Stimulated activated CD8-positive, alpha-beta memory T cell treated with anti-CD3 and anti-CD28 coated beads, Interleukin-4, amount 100 ng/mL, for 48 hours (primary cell): ENCODE results near the gene SLC50A1.

Experiments used
- DNase-seq: peaks from one replicate; pipeline ENCODE4 v3.0.0-alpha.2; 2020

SLC50A1 gene

DNA sequence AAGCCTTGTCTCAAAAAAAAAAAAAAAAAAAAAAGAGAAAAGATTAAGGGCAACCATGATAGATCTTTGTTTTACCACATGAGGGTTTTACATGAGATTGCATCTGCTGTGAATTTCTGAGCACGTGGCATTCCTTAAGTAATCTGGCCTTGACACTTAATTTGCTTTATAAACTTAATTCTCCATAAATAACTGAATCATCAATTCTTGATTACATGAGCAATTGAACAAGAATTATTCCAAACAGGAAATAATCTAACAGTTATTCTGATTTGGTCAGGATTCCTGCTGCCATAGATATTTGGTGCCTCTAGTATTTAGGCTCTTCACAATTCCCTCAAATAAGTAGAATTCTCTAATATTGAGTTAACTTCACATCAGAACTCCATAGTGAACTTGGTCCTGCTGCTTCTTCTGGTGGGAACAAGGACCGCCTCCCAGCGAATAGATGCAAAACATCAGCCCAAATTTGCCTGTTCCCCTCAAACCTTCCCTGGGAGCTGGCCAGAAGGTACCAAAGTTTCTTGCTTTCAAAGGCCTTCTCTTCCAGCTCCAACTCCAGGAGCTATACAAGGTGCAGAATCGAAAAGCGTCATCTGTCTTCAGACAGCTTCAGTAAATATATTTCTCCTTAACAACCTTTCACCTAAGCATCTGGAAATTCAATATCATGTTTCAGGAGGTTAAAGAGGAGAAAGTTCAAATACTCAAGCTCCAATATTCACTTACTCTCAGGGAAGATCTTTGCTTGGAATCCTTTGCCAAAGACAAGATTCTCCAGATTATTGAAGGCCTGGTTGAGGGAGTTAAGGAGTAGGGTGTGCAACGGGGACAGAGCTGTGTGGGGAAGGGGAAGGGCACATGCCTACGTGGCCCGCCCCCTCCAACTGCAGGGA is 36.4 kb downstream of the SLC50A1 start:
- peak; percentile 23 for DNase-seq

DNA sequence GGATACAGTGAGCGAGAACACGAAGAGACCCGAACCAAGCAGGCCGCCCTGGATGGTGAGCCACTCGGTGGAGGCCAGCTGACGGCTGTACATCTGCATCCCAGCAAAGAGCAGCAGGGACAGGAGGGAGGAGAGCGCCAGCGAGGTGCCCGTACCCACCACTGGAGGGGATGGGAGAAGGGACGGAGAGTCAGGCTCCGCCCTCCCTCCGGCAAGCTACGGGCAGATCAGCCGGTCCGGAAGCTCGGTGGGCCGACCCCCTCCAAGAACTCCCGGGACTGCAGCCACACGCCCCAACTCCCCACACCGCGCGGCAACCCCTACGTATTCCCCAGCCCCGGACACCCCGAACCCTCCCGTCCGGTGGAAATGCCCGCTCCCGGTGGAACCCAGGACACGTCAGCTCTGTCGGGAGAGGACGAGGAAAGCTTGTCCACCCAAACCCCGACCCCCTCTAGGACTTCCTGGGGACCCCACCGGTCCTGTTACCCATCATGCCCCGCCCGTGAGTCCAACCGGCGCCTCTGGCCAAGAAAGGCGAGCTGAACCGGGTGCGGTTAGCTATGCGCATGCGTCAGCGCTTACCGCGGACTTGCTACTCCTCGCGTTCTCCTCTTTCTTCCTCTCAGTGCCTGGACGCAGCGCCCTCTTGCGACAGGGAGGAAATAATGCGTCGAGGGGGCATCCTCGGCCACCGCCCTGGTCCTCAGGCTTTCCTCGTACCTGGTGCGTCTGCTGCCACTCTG is 37.3 kb downstream of the SLC50A1 start, which contains the start of gene KRTCAP2:
Gene KRTCAP2 (minus strand): TSS at position 573 of the 746 bp plus-strand sequence. CDS start 80 bp downstream, at position 493.
- peak; percentile 97 for DNase-seq

DNA sequence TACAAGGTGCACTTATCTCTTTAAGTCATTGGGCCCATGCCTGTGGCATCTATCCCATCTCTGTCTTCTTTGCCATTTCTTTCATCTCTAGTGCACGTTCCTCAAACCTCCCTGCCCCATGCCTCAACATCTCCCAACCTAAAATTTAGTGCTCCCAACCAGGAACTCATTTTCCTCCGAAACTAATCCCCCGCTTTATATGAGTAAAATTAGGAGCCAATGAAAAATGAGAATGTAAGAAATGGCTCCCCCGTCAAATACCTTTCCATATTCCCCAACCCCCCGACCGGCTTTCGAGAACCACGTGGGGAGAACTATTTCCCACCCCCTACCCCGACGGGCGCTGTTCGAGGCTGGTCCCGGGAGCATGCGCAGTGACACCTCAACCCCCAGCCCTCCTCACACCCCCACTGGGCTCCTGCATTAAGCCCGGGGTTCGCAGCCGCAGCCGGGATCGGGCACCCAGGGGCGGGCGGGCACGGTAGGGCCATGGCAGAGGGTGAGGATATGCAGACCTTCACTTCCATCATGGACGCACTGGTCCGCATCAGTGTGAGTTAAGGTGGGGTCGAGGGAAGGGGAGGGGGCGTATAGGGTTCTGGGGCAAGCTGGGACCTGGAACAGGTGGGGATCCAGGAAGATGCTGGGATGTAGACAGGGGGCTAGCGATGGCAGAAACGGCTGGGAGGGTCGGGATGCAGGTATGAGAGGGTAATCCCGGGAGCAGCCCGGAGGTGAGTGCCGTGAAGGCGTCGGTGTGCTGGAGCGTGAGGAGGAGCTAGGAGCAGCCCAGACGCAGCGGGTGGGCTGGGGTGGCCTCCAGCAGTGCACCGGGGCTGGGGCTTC is 38.0 kb downstream of the SLC50A1 start, which contains the start of gene TRIM46:
Gene TRIM46 (plus strand): TSS at position 372 of the 846 bp plus-strand sequence. CDS start 118 bp downstream, at position 490.
- DNase-seq: peak; percentile 85

DNA sequence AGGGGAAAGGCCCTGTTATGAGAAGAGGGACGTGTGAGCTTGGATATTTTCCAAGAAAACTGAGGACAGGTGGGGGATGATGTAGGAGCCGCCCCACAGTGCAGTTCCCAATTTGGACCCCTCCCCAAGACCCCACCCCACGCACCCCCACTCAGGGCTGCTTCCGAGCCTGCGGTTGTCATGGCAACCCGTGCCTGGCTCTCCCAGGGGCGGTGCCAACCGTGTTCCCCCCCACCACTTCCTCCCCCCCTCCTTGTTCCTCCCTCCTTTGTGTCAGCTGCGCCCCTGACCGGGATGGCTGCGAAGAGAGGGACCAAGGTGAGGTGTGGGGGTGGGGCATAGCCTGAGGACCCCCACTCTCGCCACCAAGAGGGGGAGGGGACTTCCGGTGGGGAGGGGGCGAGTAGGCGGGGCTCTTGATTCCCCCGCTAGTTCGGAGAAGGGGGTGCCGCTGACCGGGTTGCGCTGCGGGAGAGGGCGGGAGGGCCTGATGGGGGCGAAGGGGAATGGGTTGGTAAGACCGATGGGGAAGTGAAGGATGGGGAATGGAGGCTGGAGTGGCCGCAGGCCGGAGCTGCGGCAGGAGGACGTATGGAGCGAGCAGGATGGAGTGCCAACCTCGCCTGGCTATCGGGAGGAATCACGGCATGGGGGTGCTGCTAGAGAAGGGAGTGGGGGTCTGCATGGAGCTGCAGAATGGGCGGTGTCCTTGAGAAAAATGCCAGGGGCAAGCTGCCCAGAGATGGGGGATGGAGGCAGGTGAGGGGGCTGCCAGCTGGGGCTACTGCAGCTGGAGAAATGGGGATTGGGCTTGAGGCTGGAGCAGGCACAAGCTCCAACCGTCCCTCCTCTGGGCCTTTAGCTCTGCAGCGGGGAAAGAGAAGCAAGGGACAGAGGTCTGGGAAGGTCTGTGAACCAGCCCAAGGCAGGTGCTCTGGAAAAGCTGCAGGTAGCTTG is 39.0 kb downstream of the SLC50A1 start:
- peak; percentile 69 for DNase-seq

DNA sequence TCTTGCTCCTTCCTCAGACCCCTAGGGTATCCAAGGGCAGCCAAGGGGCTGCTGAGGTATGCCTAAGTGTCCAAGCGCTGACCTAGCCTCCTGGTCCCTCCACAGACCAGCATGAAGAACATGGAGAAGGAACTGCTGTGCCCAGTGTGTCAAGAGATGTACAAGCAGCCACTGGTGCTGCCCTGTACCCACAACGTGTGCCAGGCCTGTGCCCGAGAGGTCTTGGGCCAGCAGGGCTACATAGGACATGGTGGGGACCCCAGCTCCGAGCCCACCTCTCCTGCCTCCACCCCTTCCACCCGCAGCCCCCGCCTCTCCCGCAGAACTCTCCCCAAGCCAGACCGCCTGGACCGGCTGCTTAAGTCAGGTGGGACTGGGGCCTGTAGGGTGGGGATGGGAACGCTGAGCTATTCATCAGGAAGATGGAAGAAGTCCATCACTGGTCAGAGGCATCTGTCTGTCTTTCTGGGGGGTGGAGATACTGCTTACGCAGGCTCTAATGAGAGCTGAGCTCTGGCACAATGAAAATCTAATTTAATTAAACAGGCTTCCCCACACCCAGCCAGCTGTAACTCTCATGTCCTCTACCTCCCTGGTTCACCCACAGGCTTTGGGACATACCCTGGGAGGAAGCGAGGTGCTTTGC is 39.8 kb downstream of the SLC50A1 start:
- DNase-seq: peak; percentile 24

DNA sequence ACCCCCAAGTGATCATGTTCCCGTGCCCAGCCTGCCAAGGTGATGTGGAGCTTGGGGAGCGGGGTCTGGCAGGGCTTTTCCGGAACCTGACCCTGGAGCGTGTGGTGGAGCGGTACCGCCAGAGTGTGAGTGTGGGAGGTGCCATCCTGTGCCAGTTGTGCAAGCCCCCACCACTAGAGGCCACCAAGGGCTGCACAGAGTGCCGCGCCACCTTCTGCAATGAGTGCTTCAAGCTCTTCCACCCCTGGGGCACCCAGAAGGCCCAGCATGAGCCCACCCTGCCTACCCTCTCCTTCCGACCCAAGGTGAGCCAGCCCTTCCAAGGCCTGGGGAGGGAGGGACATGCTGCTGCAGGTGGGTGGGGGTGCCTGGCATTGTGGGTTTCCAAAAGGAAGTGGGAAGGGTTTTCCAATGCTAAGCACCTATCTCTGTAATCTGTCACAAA is 40.3 kb downstream of the SLC50A1 start:
- DNase-seq: peak; percentile 57

DNA sequence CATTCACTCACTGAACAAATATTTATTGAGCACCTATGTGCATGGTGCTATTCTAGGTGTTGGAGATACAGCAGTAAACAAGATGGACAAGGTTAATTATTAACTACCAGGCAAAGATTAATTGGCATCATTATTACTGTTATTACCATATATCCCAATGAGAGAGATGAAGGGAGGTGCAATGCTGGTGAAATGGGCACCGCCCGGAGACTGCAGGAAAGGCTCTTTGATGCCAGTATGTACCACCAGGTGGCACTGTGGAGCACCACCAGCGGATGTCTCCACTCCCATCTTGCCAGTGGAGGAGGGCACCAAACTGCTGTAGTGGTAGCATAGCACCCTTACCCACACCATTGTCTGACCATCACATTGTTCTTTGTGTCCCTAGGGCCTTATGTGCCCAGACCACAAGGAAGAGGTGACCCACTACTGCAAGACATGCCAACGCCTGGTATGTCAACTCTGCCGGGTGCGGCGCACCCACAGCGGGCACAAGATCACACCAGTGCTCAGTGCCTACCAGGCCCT is 41.0 kb downstream of the SLC50A1 start:
- peak; percentile 96 for DNase-seq

DNA sequence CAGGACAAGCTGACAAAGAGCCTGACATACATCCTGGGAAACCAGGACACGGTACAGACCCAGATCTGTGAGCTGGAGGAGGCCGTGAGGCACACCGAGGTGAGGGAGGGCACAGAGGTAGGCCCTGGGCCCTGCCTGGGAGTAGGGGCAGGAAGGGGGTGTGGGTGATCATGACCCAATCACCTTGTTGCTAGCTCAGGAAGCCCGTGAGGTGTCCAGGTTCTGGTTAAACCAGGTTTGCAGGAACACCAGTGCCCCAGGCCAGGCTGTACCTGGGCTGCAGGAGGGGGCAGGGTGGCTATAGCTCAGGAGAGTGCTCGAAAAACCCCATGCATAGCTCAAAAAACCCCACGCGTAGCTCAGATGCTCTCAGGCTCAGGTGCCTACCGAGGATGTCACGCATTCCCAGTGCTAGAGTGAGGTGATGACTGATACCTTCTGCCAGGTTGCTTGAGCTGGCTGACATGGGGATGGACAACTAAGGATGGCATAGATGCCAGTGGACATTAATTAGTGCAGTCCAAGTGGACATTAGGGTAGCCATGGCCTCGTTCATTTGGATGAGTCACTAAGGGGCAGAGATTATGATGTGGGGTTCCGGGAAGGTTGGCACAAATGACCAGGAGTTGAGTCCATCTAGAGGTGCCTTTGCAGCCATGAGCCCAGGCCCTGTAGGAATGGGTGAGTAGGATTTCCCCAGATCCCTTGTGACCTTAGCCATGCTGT is 41.7 kb downstream of the SLC50A1 start:
- peak; percentile 17 for DNase-seq

DNA sequence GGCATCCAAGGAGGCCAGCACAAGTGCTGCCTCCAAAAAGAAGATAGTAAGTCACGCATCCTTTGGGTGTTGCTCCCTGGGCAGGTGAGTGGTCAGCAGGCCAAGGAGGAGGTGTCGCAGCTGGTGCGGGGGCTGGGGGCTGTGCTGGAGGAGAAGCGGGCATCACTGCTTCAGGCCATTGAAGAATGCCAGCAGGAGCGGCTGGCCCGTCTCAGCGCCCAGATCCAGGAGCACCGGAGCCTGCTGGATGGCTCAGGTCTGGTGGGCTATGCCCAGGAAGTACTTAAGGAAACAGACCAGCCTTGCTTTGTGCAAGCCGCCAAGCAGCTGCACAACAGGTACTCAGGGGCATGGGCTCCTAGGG is 42.2 kb downstream of the SLC50A1 start:
- DNase-seq: peak; percentile 18

DNA sequence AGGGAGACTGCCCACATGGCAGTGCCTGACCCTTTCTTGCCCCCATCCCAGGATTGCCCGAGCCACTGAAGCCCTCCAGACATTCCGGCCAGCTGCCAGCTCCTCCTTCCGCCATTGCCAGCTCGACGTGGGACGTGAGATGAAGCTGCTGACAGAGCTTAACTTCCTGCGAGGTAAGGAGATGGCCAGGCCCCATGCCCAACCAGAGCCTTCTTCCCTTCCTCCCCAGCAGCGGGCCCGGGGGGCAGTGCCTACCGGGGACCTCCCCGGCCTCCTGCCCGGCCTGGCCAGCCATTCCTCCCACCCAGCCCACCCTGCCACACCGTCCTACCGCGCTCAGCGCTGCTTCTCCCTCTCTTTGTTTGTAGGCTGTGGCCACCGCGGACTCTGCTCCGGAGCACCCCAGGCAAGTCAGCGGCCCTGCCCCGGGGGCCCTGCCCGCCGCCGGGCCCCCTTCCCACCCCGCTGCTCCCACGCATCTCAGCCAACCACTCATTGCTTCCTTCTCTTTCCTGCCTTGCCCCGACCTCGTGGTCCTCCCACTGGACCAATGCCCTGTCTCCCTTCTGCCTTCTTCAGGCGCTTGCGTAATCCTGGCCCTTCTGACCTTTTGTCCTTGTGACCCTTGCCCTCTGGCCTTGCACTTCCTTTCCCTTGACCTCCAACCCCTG is 42.9 kb downstream of the SLC50A1 start:
- peak; percentile 16 for DNase-seq

DNA sequence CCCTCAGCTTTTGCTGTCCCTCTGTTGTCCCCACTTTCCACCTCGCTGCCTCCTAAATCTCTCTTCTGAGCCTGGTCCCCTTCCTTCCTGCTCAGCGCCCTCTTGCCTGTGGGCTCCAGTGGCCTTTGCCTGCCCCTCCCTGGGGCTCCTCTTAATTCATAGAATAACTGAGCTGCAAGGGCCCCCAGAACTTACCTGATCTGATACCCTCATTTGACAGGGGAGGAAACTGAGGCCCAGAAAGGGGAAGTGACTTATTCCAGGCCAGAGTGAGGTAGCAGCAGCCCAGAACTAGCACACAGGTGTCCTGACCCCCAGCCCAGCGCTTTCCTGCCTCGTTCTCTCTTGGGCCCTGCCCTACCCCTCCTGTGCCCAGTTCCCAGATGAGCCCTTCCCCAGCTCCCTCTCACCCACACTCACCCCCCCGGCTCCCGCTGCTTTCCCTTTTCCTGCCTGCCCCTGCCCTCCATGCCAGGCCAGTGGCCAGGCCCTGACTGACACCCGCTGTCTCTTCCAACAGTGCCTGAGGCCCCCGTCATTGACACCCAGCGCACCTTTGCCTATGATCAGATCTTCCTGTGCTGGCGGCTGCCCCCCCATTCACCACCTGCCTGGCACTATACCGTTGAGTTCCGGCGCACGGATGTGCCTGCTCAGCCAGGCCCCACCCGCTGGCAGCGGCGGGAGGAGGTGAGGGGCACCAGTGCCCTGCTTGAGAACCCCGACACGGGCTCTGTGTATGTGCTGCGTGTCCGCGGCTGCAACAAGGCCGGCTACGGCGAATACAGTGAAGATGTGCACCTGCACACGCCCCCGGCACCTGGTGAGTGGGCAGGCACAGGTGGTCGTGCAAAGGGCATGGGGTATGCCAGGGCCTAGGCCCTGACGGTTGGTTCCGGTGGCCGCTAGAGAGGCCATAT is 43.7 kb downstream of the SLC50A1 start:
- peak; percentile 6 for DNase-seq

DNA sequence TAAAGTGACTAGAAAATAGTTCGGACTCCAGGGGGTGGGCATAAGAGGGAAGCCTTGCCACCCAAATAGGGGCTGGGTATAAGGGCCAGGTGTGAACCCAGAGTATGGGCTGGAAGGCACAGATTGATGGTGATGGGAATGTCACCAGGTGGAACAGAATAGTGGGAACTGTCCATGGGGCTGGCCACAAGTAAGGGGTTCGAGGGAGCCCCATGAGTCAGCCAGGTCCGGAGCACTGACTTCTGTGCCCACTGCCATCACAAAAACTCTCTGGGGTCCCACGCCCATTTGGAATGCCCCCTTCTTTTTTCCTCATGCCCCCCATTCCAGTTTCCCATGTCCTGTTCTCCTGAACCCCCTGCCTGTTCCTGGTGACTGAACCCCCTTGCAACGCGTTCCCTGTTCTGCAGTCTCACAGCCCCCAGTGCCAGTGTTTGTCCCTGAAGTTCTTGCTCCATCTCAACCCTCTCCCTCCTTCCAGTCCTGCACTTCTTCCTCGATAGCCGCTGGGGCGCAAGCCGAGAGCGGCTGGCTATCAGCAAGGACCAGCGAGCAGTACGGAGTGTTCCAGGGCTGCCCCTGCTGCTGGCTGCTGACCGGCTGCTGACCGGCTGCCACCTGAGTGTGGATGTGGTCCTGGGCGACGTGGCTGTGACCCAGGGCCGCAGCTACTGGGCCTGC is 45.9 kb downstream of the SLC50A1 start:
- no peak for DNase-seq

DNA sequence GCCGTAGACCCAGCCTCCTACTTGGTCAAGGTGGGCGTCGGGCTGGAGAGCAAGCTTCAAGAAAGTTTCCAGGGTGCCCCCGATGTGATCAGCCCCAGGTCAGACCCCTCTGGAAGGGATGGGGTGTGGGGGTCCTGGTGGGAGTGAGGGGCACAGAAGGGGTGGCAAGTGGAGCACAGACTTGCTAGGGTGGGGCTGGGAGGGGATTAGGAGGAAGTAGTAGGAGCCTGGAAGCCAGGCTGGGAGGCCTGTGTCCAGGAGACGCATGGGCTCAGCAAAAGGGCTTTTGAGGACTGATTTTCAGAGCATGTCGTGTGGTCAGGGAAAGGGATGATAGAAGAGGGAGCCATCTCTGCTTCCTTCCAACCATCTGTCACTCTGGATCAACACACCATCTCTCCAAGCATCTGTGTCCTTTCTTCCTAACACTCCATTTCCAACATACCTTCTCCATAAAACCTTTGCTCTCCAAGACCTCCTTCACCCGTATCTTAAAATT is 46.4 kb downstream of the SLC50A1 start:
- DNase-seq: no peak

DNA sequence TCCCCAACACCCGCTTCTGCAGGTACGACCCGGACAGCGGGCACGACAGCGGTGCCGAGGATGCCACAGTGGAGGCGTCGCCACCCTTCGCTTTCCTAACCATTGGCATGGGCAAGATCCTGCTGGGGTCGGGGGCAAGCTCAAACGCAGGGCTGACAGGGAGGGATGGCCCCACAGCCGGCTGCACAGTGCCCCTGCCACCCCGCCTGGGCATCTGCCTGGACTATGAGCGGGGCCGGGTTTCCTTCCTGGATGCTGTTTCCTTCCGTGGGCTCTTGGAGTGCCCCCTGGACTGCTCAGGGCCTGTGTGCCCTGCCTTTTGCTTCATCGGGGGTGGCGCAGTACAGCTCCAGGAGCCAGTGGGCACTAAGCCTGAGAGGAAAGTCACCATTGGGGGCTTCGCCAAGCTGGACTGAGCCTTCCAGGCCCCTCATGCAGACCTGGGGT is 48.1 kb downstream of the SLC50A1 start:
- no peak for DNase-seq

DNA sequence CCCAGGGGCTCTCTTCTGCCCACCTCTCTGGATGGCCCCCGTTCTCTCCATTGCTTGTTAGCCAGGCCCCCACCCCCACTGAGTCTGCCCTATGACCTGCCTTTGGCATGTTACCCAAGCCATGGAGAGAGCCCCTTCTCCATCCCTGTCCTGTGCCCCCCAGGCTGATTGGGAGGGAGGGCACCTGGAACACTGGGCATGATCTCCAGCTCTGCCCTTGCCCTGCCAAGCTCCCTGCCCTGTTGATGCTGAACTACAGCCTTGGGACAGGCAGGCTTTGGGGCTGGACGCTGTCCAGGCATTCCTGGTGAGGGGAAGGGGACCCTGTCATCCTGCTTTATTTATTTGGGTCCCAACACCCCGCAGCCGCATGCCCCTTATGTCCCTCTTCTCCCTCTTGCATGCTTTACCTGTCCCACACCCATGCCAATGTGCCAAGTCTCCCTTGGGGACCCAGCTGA is 48.7 kb downstream of the SLC50A1 start:
- DNase-seq: no peak

DNA sequence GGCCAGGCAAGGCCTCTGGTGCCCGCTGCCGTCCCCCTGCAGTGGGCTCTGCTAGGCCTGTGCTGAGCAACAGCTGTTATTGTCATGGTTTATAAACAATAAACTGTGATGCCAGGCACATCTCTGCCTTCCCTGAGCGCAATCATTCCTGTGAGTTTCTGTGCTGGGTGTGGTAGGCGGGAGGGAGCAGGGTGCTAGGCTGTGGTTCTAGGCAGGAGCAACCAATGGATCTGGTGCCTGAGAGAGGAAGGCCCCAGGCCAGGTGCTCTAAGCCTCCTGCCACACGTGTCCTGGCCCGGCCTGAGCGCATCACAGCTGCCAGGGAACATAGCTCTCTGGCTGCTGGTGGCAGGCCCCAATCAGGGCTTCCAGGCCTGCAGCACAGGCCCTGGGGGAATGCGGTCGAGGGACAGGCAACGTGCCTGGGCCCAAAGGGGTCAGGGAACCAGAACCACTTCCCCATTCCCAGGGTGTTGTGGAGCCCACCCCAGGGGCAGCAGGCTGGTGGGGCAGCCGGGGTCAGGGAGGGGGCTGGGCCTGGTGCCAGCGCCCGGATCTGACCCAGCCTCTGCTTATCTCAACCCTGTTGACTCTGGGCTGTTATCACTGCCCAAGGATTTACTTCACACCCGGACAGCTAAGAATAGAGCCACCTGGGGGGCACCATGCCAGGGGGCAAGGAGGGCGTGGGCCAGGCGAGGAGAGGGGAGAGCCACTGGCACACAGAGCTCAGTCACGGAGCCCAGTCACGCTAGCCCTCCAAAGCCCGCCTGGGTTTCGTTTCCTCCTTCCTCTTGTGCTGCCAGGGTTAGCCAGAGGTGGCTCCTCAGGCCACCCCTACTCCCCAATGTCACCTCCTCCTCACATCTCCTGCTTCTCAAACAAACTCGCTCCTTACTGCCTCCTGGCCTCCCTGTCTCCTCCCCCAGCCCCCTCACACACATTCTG is 49.5 kb downstream of the SLC50A1 start:
- no peak for DNase-seq
